Adipose tissue (tissue), 3 donors: ENCODE results near the gene POM121. TPM values are rescaled to one million over a fixed set of nuclear protein-coding genes. Genes with fewer than 3 reads are reported as not detected.
"Not testable (repeated sequence)": the region's sequence is repeated elsewhere in the genome, so short reads cannot be mapped to it uniquely, and the experiment has no call there.

Experiments used
- H3K27ac ChIP-seq: one replicate; pipeline ENCODE4 v1.5.1; 2013; ENCODE audit warnings: low read depth, low read length
- WGBS, 3 donors: extraction: QIAGEN DNeasy Blood & Tissue Kit; methylation state at CpG; one replicate each; pipeline ENCODE4 v1.1.7; 2013; 5-methylcytosine and 5-hydroxymethylcytosine counted together
- polyA plus RNA-seq, 3 donors: library from polyadenylated mRNA; stranded (reverse); fragments of 200-250 nt; gene quantifications; one replicate each; pipeline ENCODE4 v1.2.3, GENCODE V29; 2013
- donor health status: healthy with polysubstance abuse.
- donor health status: Bipolar disorder and iron deficiency.
- donor health status: healthy.

Gene POM121
- polyA plus RNA-seq, result 10 to 100 TPM in 2 of 3 donors, 1 to 10 TPM in 1; 9.6 to 31.3 (median 17.2) TPM

DNA sequence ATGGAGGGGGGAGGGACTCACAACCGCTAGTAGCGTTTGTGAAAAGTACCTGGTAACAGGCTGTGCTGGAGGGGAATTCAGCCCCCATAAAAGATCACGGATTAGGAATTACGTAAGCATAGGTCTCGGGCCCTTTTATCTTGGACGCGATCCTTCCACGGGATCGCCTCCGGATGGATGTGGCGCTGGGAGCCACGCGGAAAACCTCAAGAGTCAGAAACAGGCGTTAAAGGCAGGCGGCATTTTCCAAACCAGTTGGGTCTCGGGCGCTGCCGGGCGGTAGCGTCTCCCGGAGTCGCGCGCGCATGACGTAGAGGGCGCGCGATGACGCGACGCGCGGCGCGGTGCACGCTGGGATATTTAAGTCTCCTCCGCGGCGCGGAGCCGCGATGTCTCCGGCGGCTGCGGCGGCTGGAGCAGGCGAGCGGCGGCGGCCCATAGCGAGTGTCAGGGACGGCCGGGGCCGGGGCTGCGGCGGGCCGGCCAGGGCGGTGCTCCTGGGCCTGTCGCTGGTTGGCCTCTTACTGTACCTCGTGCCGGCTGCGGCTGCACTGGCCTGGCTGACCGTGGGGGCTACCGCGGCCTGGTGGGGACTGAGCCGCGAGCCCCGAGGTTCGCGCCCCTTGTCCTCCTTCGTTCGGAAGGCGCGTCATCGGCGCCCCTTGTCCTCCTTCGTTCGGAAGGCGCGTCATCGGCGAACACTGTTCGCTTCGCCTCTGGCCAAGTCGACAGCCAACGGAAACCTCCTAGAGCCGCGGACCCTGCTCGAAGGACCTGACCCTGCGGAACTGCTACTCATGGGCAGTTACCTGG lies at the start of gene POM121:
Gene POM121 (plus strand): TSS at position 363 of the 813 bp plus-strand sequence. CDS start 27 bp downstream, at position 390.
- 0 to 1% (median 0%) methylated on average over 77 to 91 of the region's 91 CpGs for WGBS, 3 donors
- H3K27ac ChIP-seq, result peak within 1 kb of the TSS; percentile 70

DNA sequence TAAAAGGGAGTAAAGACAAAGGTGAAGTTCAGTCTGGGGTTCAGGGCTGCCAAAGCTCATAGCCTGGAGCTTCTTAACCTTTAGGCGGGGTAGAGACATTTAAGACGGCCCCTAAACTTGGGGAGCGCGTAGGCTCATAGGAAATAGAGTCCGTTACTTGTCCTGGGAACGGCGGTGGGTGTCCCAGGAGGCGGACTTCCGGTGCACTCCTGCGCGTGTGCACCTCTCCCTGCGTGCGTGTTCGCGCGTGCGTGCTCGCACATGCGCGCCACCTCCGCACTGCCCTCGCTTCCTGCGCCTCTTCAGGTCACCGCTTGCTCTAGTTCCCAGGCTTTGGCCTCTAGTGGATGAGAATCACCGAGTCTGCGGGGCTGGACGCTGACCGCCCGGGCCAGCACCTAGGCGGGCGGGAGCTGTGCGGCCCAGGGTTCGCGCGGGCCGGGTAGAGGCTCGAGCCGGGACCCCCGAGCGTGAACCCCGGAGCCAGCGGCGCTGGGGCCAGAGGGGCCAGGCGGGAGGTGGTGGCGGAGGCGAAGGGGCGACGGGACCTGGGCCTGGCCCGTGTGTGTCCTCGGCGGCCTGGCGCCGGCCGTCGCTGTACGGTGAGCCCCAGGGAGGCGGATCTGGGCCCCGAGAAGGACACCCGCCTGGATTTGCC lies 45.7 kb upstream of the POM121 start:
- not testable (repeated sequence) for H3K27ac ChIP-seq
- 0% methylated on average over 26 to 56 of the region's 59 CpGs for WGBS, 3 donors

DNA sequence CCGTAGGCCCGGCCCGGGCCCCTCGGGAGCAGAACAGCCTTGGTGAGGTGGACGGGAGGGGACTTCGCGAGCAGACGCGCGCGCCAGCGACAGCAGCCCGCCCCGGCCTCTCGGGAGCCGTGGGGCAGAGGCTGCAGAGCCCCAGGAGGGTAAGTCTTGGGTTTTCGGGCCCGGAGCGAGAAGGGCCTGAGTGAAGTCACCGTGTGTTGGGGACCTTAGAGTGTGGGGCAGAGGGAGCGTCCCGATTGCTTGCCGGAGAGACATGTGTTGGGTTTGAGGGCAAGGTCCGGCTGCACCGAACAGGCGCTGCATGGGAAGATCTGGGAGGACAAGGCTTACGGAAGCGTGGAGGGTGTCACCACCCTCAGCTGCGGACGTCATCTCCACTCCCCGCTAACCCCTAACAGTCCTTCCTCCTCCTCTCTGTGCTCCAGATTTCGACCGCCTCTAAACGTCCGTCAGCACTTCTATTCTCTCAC lies 45.1 kb upstream of the POM121 start:
- 0% methylated on average over 27 to 35 of the region's 35 CpGs for WGBS, 3 donors
- not testable (repeated sequence) for H3K27ac ChIP-seq

GRCh38 chr7:72891750-72892149 lies 33.1 kb upstream of the POM121 start:
- H3K27ac ChIP-seq, result not testable (repeated sequence)
- 64 to 85% (median 73%) methylated on average over 4 of the region's 4 CpGs for WGBS, 3 donors

GRCh38 chr7:72904740-72905139 lies 20.2 kb upstream of the POM121 start:
- WGBS, 3 donors, result 94 to 96% (median 96%) methylated on average over 6 of the region's 6 CpGs

GRCh38 chr7:72908422-72908821 lies 16.5 kb upstream of the POM121 start:
- 90 to 96% (median 95%) methylated on average over 10 of the region's 10 CpGs for WGBS, 3 donors
- H3K27ac ChIP-seq, result not testable (repeated sequence)

More at GRCh38 chr7:72904740-72905139, 20.2 kb upstream of the POM121 start:
- H3K27ac ChIP-seq, result not testable (repeated sequence)

- WGBS, 3 donors, result 56 to 90% (median 66%) methylated on average over 5 to 10 of the region's 12 CpGs
- H3K27ac ChIP-seq, result not testable (repeated sequence)
Observed at GRCh38 chr7:72911395-72911794, 13.5 kb upstream of the POM121 start.

DNA sequence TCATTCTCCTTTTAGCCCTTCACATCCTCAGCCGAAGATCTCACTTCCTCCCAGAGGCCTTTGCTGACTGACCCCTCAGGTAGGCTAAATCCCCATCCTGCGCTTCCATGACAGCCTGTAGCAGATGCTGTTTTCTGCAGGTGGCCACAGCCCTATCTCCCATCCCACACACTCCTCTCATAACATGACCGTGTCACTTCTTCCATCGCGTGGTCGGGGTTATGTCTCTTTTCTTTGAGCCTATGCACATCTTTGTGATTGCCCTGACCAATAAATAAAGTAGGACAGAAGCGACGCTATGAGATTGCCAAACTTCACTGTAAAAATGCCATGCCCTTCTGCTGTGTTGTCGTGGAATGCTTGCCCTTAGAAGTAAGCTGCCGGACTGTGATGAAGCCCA lies 11.1 kb upstream of the POM121 start:
- H3K27ac ChIP-seq, result not testable (repeated sequence)
- WGBS, 3 donors, result 78 to 84% (median 81%) methylated on average over 10 of the region's 10 CpGs

- not testable (repeated sequence) for H3K27ac ChIP-seq
- WGBS, 3 donors, result 45 to 73% (median 67%) methylated on average over 9 of the region's 9 CpGs
Observed at GRCh38 chr7:72914756-72915525, 10.0 kb upstream of the POM121 start.

GRCh38 chr7:72919256-72919775 lies 5.6 kb upstream of the POM121 start:
- WGBS, 3 donors, result 60 to 92% (median 90%) methylated on average over 4 of the region's 4 CpGs
- H3K27ac ChIP-seq, result no peak overlapping the region

GRCh38 chr7:72924386-72924732 lies 536 bp upstream of the POM121 start:
- 0 to 2% (median 1%) methylated on average over 5 of the region's 5 CpGs for WGBS, 3 donors

GRCh38 chr7:72925546-72926120 lies 738 bp downstream of the POM121 start:
- 1 to 2% (median 2%) methylated on average over 29 to 35 of the region's 35 CpGs for WGBS, 3 donors
- peak overlapping the region; percentile 38 for H3K27ac ChIP-seq

More at GRCh38 chr7:72924386-72924732, 536 bp upstream of the POM121 start:
- peak overlapping the region; percentile 70 for H3K27ac ChIP-seq

GRCh38 chr7:72927791-72928190 lies 2.9 kb downstream of the POM121 start:
- not testable (repeated sequence) for H3K27ac ChIP-seq
- WGBS, 3 donors, result 92 to 97% (median 96%) methylated on average over 6 of the region's 6 CpGs

DNA sequence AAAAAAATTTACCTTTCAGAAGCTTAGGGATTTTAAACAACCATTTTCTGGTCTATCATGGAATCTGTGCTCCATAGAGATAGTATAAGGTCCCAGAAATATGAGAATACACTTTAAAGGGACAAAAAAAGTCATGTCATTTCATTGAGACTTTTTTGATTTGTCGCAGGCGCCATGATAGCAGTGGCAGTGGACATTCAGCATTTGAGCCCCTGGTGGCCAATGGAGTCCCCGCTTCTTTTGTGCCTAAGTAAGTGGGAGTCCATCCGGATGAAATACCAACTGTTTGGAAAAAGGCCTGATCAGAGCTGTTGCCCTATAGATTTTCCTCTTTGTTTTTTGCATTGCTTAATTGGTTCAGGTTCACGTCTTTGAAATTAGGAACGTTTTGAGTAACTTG lies 3.3 kb downstream of the POM121 start:
- WGBS, 3 donors, result 86 to 89% (median 87%) methylated on average over 6 of the region's 6 CpGs
- H3K27ac ChIP-seq, result not testable (repeated sequence)

DNA sequence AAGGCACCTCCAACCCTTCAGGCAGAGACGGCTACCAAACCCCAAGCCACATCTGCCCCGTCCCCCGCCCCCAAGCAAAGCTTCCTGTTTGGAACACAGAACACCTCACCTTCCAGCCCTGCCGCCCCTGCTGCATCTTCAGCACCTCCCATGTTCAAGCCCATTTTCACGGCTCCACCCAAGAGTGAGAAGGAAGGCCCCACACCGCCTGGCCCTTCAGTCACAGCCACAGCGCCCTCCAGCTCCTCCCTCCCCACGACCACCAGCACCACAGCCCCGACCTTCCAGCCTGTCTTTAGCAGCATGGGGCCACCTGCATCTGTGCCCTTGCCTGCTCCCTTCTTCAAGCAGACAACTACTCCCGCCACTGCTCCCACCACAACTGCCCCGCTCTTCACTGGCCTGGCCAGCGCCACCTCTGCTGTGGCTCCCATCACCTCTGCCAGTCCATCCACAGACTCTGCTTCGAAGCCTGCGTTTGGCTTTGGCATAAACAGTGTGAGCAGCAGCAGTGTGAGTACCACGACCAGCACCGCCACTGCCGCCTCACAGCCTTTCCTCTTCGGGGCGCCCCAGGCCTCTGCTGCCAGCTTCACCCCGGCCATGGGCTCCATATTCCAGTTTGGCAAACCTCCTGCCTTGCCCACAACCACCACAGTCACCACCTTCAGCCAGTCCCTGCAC lies 17.3 kb downstream of the POM121 start:
- H3K27ac ChIP-seq, result not testable (repeated sequence)
- 77 to 90% (median 88%) methylated on average over 4 to 7 of the region's 20 CpGs for WGBS, 3 donors

DNA sequence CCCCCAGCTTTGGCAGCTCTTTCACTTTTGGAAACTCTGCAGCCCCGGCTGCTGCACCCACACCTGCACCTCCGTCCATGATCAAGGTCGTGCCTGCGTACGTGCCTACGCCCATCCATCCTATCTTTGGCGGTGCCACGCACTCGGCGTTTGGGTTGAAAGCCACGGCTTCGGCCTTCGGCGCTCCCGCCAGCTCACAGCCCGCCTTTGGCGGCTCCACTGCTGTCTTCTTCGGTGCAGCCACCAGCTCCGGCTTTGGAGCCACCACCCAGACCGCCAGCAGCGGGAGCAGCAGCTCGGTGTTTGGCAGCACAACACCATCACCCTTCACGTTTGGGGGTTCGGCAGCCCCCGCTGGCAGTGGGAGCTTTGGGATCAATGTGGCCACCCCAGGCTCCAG lies 18.1 kb downstream of the POM121 start:
- 95 to 96% (median 96%) methylated on average over 22 to 24 of the region's 25 CpGs for WGBS, 3 donors
- not testable (repeated sequence) for H3K27ac ChIP-seq

DNA sequence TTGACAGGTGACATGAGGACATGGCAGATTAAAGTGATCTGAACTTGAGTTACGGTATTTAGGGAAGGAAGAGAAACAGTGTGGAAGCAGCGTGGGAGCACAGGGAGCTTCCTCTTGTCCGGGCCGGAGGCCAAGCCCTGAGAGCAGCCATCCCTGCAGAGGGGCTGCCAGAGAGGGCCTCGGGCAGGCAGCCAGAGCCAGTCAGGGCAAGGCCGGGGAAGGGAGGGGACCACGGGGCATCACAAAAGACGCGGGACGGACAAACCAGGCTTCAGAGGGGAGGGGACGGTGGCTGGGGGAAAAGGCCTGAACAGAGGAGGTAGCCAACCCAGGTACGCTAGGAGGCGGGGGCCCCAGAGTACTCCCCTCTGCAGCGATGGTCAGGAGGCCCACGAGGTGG lies 20.0 kb downstream of the POM121 start:
- not testable (repeated sequence) for H3K27ac ChIP-seq
- WGBS, 3 donors, result 18 to 59% (median 46%) methylated on average over 2 to 10 of the region's 15 CpGs

DNA sequence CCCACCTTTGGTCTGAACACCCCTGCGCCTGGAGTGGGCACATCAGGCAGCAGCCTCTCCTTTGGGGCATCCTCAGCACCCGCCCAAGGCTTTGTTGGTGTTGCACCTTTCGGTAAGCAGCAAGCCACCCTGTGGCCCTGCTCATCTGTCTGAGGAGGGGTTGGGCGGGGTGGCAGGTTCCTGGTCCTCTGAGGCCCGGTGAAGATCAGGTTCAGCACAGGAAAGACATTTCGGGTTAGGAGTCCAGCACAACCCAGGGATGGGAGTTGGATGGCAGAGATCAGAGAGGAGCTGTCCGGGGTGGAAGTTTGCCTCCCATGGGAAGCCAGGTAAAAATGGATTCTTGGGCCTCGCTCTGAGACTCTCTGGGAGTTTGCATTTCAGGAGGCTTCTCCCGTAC lies 20.7 kb downstream of the POM121 start:
- 90 to 96% (median 94%) methylated on average over 7 of the region's 9 CpGs for WGBS, 3 donors
- H3K27ac ChIP-seq, result not testable (repeated sequence)
